ENCODE data around the gene PIM2. TPM values are rescaled to one million over a fixed set of nuclear protein-coding genes. Genes with fewer than 3 reads are reported as not detected.

Gene PIM2
- total RNA-seq, 1 donor from 2014 or later: 7.0 TPM

DNA sequence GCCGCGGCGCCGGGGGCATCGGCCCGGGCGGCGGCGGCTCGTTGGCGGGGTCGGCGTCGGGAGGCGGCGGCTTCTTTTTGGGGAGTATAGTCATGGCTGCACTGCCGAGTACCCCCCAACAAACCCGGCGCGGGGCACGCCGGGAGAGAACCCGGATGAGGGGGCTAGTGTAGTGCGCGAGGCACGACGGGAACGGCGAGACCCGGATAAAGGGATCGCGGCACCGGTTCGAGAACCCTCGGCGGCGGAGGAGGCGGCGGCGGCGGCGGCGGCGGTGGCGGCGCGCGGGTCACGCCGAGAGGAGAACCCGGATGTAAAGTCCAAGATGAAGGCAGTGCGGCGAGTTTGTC, 38.6 kb upstream of the PIM2 start, which contains the start of gene OTUD5:
TSS of gene OTUD5 (minus strand) at position 131 of the 350 bp plus-strand sequence. CDS start at position 94, 37 bp downstream.
- Mint-ChIP-seq H3K4me3 (ENCODE audit: unreplicated experiment) (peak within 1 kb of the TSS; percentile 99), H3K9me3 (ENCODE audit: unreplicated experiment) (no peaks in the 10 kb centered on the region), H3K4me1 (ENCODE audit: unreplicated experiment) (peaks cover 8% of the 10 kb centered on the region), H3K27ac (ENCODE audit: unreplicated experiment) (peak within 1 kb of the TSS; percentile 100), H3K36me3 (ENCODE audit: low read depth, unreplicated experiment) (no peaks in the 10 kb centered on the region), H3K27me3 (ENCODE audit: unreplicated experiment) (peaks cover 7% of the 10 kb centered on the region)
- peak; percentile 39 for DNase-seq (ENCODE audit: low spot score)
- TF ChIP-seq, protein P1, sequence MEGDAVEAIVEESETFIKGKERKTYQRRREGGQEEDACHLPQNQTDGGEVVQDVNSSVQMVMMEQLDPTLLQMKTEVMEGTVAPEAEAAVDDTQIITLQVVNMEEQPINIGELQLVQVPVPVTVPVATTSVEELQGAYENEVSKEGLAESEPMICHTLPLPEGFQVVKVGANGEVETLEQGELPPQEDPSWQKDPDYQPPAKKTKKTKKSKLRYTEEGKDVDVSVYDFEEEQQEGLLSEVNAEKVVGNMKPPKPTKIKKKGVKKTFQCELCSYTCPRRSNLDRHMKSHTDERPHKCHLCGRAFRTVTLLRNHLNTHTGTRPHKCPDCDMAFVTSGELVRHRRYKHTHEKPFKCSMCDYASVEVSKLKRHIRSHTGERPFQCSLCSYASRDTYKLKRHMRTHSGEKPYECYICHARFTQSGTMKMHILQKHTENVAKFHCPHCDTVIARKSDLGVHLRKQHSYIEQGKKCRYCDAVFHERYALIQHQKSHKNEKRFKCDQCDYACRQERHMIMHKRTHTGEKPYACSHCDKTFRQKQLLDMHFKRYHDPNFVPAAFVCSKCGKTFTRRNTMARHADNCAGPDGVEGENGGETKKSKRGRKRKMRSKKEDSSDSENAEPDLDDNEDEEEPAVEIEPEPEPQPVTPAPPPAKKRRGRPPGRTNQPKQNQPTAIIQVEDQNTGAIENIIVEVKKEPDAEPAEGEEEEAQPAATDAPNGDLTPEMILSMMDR (IDR thresholded peaks at IDR 0.05; ENCODE audit: unreplicated experiment): no peak

DNA sequence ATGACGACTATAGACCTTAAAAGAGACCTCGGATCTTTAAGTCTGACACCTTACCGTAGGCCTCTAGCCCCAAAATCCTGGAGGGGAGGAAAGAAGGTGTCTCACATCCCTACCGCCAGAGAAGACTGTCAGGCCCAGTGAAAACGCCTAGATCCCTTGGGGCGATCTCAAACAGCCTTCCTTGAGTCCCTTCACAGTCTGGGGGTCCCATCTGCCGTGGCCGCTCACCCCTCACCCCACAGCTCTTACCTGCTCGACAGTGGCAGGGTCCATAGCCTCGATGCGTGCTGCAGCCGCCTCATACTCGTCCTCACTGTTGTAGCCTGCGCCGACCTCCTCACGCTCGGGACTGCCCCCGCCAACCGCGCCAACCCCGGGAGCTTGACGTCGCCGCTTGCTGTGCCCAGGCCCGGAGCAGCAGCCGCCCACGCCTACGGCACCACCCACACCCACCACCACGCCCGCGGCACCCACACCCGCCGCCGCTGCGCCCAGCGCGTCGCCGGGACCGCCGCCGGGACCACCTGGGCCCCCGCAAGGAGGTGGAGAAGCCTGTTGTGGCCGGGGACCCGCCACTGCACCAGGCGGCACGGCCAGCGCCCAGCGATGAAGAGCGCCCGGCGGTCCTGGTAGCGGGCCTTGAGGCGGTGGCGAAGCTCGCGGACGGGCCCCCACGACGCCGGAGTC, 38.0 kb upstream of the PIM2 start:
- Mint-ChIP-seq H3K27me3 (ENCODE audit: unreplicated experiment) (peaks cover 7% of the 10 kb centered on the region), H3K4me3 (ENCODE audit: unreplicated experiment) (peak overlapping the region; percentile 89), H3K9me3 (ENCODE audit: unreplicated experiment) (no peaks in the 10 kb centered on the region), H3K4me1 (ENCODE audit: unreplicated experiment) (peaks cover 7% of the 10 kb centered on the region), H3K27ac (ENCODE audit: unreplicated experiment) (peak overlapping the region; percentile 18), H3K36me3 (ENCODE audit: low read depth, unreplicated experiment) (no peaks in the 10 kb centered on the region)
- peak; percentile 14 for DNase-seq (ENCODE audit: low spot score)
- TF ChIP-seq, protein P1 (IDR thresholded peaks at IDR 0.05; ENCODE audit: unreplicated experiment): no peak

DNA sequence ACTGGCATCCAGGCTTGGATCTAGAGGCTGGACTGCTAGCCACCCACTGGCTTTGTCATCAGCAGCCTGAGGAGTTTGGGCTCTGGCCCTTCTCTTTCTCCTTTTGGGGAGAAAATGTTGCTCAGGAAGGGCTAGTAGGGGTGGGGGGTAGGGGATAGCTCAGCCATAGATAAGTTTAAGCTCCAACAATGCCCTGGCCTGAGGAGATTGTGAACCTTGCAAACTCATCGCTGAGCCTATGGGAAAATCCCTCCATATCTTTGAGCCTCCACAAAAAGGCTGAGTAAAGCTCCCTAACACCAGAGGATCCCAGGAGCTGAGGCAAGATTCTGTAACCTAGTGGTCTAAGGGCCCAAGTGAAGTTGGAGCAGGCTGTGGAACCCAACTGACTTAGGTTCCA, 29.8 kb upstream of the PIM2 start:
- TF ChIP-seq, protein P1 (IDR thresholded peaks at IDR 0.05; ENCODE audit: unreplicated experiment): no peak
- Mint-ChIP-seq H3K27me3 (ENCODE audit: unreplicated experiment) (peaks cover 2% of the 10 kb centered on the region), H3K9me3 (ENCODE audit: unreplicated experiment) (no peaks in the 10 kb centered on the region), H3K4me1 (ENCODE audit: unreplicated experiment) (no peaks in the 10 kb centered on the region), H3K4me3 (ENCODE audit: unreplicated experiment) (no peak overlapping the region), H3K36me3 (ENCODE audit: low read depth, unreplicated experiment) (no peaks in the 10 kb centered on the region), H3K27ac (ENCODE audit: unreplicated experiment) (no peak overlapping the region)
- DNase-seq (ENCODE audit: low spot score): no peak

DNA sequence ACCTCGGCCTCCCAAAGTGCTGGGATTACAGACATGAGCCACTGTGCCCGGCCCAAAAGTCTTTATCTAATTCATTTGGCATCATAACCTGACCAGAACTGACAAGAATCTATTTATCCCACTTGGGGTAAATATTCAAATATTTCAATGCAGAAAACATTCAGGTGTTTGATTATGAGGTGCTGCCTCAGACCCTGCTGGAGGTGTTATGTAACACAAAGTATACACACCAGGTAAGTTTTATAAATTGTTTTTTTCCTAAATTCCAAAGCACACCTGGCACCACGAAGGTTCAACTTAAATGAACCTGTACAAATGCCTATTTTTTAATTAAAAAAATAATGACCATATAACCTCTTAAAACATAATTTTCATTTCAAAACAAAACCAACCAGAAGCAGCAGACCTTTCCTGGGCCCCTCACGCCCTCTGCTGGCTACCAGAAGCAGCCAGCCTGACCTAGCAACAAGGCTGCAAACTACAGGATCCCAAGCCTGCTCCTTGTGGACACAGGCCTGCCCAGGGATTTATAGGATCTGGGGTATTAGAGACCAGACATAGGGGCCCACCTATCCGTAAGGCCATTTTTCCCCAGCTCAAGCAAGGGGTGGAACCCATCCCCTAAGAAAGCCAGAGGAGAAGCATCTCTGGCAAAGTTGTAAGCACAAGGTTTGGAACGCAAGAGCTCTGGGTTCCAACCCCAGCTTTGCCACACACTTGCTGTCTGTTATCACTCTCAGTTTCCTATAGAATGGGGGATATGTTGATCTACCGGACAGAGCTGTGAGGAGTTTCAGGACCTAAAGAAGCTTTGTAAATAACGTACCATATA, 26.9 kb upstream of the PIM2 start:
- Mint-ChIP-seq H3K36me3 (ENCODE audit: low read depth, unreplicated experiment) (peaks cover 13% of the 10 kb centered on the region), H3K9me3 (ENCODE audit: unreplicated experiment) (no peaks in the 10 kb centered on the region), H3K4me3 (ENCODE audit: unreplicated experiment) (no peak overlapping the region), H3K4me1 (ENCODE audit: unreplicated experiment) (peaks cover 8% of the 10 kb centered on the region), H3K27ac (ENCODE audit: unreplicated experiment) (no peak overlapping the region), H3K27me3 (ENCODE audit: unreplicated experiment) (peaks cover 6% of the 10 kb centered on the region)
- TF ChIP-seq, protein P1 (IDR thresholded peaks at IDR 0.05; ENCODE audit: unreplicated experiment): no peak
- peak; percentile 40 for DNase-seq (ENCODE audit: low spot score)

DNA sequence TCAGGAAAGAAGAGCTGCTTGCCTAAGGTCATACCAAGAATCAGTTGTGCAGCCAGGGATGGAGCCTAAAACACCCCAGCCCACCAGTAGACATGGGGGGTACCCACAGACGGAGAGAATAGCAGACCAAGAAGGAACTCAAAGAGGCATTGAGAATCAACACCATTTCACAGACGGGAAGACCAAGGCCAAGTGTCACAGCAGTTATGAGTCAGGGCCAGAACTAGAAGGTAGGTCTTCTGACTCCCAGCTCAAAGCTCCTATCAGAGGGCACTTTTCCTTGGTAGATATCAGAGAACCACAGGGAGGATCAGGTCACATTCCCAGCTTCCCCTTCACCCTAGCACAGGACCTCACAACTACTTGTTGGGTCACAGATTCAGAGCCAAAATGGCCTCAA, 24.1 kb upstream of the PIM2 start:
- no peak for DNase-seq (ENCODE audit: low spot score)
- no peak overlapping the region for H3K4me3 Mint-ChIP-seq (ENCODE audit: unreplicated experiment)
- H3K36me3 Mint-ChIP-seq (ENCODE audit: low read depth, unreplicated experiment): peaks cover 20% of the 10 kb centered on the region
- H3K27me3 Mint-ChIP-seq (ENCODE audit: unreplicated experiment): peaks cover 6% of the 10 kb centered on the region
- H3K9me3 Mint-ChIP-seq (ENCODE audit: unreplicated experiment): no peaks in the 10 kb centered on the region
- H3K4me1 Mint-ChIP-seq (ENCODE audit: unreplicated experiment): peaks cover 8% of the 10 kb centered on the region
- no peak overlapping the region for H3K27ac Mint-ChIP-seq (ENCODE audit: unreplicated experiment)
- TF ChIP-seq, protein P1 (IDR thresholded peaks at IDR 0.05; ENCODE audit: unreplicated experiment): no peak

Measured in endothelial cell (in vitro differentiated cells).